Liver (tissue), 3 donors: Measurements from ENCODE around the gene CCM2.

Source experiments
- GABPA ChIP-seq, 2 donors: IDR thresholded peaks in 1 of 2; conservative IDR thresholded peaks in 1 of 2; 2 replicates each; pipeline ENCODE4 v1.6.1; 2016; ENCODE audit warnings: antibody characterized with exemption in 2 of 2, mild to moderate bottlenecking in 1 of 2, moderate library complexity in 1 of 2
- TF ChIP-seq, protein P1 (sequence below): fragments of 150-350 bp; IDR thresholded peaks from 2 replicates; pipeline ENCODE4 v1.5.1; 2017; ENCODE audit warnings: improper control_type of control experiment, low read depth, low read length; ENCODE audit not compliant: missing input control
- donor health status: healthy.
- donor health status: healthy.

DNA sequence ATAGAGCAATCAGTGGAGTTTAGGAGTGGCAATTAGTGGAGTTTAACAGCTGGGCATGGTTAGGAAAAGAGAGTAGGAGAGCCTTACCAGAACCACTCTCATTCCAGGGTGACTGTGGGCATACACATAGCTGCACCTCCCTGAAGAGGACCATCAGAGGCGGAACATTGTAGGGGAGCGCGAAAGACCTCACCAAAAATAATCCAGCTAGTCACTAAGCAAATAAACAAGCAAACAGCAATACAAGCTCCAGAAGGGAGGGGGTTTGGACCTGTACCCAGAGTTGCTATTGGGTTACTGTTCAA is 92.9 kb downstream of the CCM2 start:
- no peak for TF ChIP-seq GABPA (IDR thresholded peaks at IDR 0.05 in 1 of 2, conservative IDR thresholded peaks at IDR 0.05 in 1 of 2)
- TF ChIP-seq, protein P1, sequence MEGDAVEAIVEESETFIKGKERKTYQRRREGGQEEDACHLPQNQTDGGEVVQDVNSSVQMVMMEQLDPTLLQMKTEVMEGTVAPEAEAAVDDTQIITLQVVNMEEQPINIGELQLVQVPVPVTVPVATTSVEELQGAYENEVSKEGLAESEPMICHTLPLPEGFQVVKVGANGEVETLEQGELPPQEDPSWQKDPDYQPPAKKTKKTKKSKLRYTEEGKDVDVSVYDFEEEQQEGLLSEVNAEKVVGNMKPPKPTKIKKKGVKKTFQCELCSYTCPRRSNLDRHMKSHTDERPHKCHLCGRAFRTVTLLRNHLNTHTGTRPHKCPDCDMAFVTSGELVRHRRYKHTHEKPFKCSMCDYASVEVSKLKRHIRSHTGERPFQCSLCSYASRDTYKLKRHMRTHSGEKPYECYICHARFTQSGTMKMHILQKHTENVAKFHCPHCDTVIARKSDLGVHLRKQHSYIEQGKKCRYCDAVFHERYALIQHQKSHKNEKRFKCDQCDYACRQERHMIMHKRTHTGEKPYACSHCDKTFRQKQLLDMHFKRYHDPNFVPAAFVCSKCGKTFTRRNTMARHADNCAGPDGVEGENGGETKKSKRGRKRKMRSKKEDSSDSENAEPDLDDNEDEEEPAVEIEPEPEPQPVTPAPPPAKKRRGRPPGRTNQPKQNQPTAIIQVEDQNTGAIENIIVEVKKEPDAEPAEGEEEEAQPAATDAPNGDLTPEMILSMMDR = no peak
